ENCODE measurements around the gene FDX2. TPM values are rescaled to one million over a fixed set of nuclear protein-coding genes. Genes with fewer than 3 reads are reported as not detected.
"Not testable (repeated sequence)": the region's sequence is repeated elsewhere in the genome, so short reads cannot be mapped to it uniquely, and the experiment has no call there.

The FDX2 gene
- total and polyA plus RNA-seq, 2 donors (not counting 1 experiment from before 2014, with no cell fraction given), result 14.0 to 21.0 TPM

DNA sequence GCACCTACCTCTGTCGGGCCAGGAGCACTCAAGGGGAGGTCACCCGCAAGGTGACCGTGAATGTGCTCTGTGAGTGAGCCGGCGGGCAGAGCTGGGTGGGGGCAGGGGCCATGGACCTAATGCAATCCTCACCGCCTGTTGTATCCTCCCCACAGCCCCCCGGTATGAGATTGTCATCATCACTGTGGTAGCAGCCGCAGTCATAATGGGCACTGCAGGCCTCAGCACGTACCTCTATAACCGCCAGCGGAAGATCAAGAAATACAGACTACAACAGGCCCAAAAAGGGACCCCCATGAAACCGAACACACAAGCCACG, 30.9 kb downstream of the FDX2 start:
- Histone ChIP-seq H3K4me1 (ENCODE audit: control insufficient read depth, extremely low read depth, insufficient read depth, low read length) (peaks cover under 1% of the 10 kb centered on the region), H3K79me2 (ENCODE audit: control insufficient read depth, insufficient read depth, low read length) (no peaks in the 10 kb centered on the region), H3K27ac (ENCODE audit: insufficient read depth, low read length) (no peak overlapping the region), H3K4me3 (replicated peaks in 1 of 4; ENCODE audit: control extremely low read depth in 1 of 4, insufficient read depth in 1 of 4, low read depth in 3 of 4, low read length in 4 of 4) (no peak overlapping the region), H3K9me3 (ENCODE audit: control insufficient read depth, insufficient read depth, low read depth, low read length) (no peaks in the 10 kb centered on the region), H3K27me3 (ENCODE audit: control insufficient read depth, insufficient read depth, low read length) (peaks cover 7% of the 10 kb centered on the region), H3K4me2 (ENCODE audit: extremely low read depth, insufficient read depth, low read length) (no peak overlapping the region), H3K9ac (ENCODE audit: insufficient read depth, low read length) (no peak overlapping the region), H4K20me1 (ENCODE audit: control insufficient read depth, extremely low read depth, insufficient read depth, low read length) (no peaks in the 10 kb centered on the region), H2AFZ (ENCODE audit: low read length) (no peak overlapping the region), H3K36me3 (ENCODE audit: control insufficient read depth, insufficient read depth, low read length) (no peaks in the 10 kb centered on the region)
- DNase-seq (ENCODE audit: low read depth in 2 of 2), result no peak
- TF ChIP-seq, protein P1, sequence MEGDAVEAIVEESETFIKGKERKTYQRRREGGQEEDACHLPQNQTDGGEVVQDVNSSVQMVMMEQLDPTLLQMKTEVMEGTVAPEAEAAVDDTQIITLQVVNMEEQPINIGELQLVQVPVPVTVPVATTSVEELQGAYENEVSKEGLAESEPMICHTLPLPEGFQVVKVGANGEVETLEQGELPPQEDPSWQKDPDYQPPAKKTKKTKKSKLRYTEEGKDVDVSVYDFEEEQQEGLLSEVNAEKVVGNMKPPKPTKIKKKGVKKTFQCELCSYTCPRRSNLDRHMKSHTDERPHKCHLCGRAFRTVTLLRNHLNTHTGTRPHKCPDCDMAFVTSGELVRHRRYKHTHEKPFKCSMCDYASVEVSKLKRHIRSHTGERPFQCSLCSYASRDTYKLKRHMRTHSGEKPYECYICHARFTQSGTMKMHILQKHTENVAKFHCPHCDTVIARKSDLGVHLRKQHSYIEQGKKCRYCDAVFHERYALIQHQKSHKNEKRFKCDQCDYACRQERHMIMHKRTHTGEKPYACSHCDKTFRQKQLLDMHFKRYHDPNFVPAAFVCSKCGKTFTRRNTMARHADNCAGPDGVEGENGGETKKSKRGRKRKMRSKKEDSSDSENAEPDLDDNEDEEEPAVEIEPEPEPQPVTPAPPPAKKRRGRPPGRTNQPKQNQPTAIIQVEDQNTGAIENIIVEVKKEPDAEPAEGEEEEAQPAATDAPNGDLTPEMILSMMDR (conservative IDR thresholded peaks at IDR 0.05 in 1 of 2, IDR thresholded peaks at IDR 0.05 in 1 of 2; ENCODE audit: low read depth in 1 of 2, low read length in 2 of 2), result no peak
- TF ChIP-seq EZH2 (IDR thresholded peaks at IDR 0.05; ENCODE audit: low read length, missing control alignments), result no peak

DNA sequence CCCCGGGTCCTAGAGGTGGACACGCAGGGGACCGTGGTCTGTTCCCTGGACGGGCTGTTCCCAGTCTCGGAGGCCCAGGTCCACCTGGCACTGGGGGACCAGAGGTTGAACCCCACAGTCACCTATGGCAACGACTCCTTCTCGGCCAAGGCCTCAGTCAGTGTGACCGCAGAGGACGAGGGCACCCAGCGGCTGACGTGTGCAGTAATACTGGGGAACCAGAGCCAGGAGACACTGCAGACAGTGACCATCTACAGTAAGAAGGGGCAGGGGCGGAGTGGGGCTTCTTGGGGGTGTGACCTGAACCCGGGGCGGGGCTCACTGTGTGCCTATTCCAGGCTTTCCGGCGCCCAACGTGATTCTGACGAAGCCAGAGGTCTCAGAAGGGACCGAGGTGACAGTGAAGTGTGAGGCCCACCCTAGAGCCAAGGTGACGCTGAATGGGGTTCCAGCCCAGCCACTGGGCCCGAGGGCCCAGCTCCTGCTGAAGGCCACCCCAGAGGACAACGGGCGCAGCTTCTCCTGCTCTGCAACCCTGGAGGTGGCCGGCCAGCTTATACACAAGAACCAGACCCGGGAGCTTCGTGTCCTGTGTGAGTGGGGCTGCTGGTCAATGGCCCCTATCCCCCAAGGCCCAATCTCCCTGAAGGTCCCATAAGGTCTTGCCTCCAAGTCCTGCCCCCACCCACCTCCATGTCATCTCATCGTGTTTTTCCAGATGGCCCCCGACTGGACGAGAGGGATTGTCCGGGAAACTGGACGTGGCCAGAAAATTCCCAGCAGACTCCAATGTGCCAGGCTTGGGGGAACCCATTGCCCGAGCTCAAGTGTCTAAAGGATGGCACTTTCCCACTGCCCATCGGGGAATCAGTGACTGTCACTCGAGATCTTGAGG, 31.5 kb downstream of the FDX2 start:
- H3K9ac ChIP-seq (ENCODE audit: insufficient read depth, low read length), result no peak overlapping the region
- TF ChIP-seq EZH2 (IDR thresholded peaks at IDR 0.05; ENCODE audit: low read length, missing control alignments), result no peak
- TF ChIP-seq, protein P1 (conservative IDR thresholded peaks at IDR 0.05 in 1 of 2, IDR thresholded peaks at IDR 0.05 in 1 of 2; ENCODE audit: low read depth in 1 of 2, low read length in 2 of 2), result no peak
- no peaks in the 10 kb centered on the region for H3K79me2 ChIP-seq (ENCODE audit: control insufficient read depth, insufficient read depth, low read length)
- H4K20me1 ChIP-seq (ENCODE audit: control insufficient read depth, extremely low read depth, insufficient read depth, low read length), result no peaks in the 10 kb centered on the region
- no peak for DNase-seq (ENCODE audit: low read depth in 2 of 2)
- no peaks in the 10 kb centered on the region for H3K4me1 ChIP-seq (ENCODE audit: control insufficient read depth, extremely low read depth, insufficient read depth, low read length)
- no peak overlapping the region for H3K4me2 ChIP-seq (ENCODE audit: extremely low read depth, insufficient read depth, low read length)
- no peak overlapping the region for H2AFZ ChIP-seq (ENCODE audit: low read length)
- no peaks in the 10 kb centered on the region for H3K36me3 ChIP-seq (ENCODE audit: control insufficient read depth, insufficient read depth, low read length)
- no peak overlapping the region for H3K4me3 ChIP-seq (replicated peaks in 1 of 4; ENCODE audit: control extremely low read depth in 1 of 4, insufficient read depth in 1 of 4, low read depth in 3 of 4, low read length in 4 of 4)
- no peaks in the 10 kb centered on the region for H3K9me3 ChIP-seq (ENCODE audit: control insufficient read depth, insufficient read depth, low read depth, low read length)
- no peak overlapping the region for H3K27ac ChIP-seq (ENCODE audit: insufficient read depth, low read length)
- H3K27me3 ChIP-seq (ENCODE audit: control insufficient read depth, insufficient read depth, low read length), result peaks cover 5% of the 10 kb centered on the region

DNA sequence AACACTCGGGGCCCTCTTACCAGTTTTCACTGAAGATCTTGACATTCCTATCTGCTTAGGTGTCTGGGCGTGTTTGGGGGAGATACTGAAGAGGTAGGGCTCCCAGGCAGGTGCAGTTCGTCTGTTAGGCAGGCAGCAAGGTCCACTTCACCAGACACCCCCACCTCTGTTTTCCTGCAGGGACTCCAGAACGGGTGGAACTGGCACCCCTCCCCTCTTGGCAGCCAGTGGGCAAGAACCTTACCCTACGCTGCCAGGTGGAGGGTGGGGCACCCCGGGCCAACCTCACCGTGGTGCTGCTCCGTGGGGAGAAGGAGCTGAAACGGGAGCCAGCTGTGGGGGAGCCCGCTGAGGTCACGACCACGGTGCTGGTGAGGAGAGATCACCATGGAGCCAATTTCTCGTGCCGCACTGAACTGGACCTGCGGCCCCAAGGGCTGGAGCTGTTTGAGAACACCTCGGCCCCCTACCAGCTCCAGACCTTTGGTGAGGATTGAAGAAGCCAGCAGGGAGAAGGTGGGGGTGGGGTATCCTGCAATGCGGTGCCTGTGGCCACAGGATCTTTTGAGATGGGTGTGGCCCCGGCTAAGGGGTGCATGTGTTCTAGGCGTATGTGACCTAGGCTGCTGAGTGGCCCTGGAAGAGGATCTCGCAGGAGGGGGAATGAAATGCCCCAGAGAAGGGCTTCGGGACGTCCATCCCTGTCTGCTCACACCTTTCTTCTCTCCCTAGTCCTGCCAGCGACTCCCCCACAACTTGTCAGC, 32.3 kb downstream of the FDX2 start:
- no peaks in the 10 kb centered on the region for H3K79me2 ChIP-seq (ENCODE audit: control insufficient read depth, insufficient read depth, low read length)
- TF ChIP-seq, protein P1 (conservative IDR thresholded peaks at IDR 0.05 in 1 of 2, IDR thresholded peaks at IDR 0.05 in 1 of 2; ENCODE audit: low read depth in 1 of 2, low read length in 2 of 2), result no peak
- TF ChIP-seq EZH2 (IDR thresholded peaks at IDR 0.05; ENCODE audit: low read length, missing control alignments), result no peak
- H3K27me3 ChIP-seq (ENCODE audit: control insufficient read depth, insufficient read depth, low read length), result peaks cover 5% of the 10 kb centered on the region
- no peak overlapping the region for H3K4me3 ChIP-seq (replicated peaks in 1 of 4; ENCODE audit: control extremely low read depth in 1 of 4, insufficient read depth in 1 of 4, low read depth in 3 of 4, low read length in 4 of 4)
- H3K36me3 ChIP-seq (ENCODE audit: control insufficient read depth, insufficient read depth, low read length), result no peaks in the 10 kb centered on the region
- no peak overlapping the region for H3K4me2 ChIP-seq (ENCODE audit: extremely low read depth, insufficient read depth, low read length)
- H2AFZ ChIP-seq (ENCODE audit: low read length), result no peak overlapping the region
- no peaks in the 10 kb centered on the region for H3K9me3 ChIP-seq (ENCODE audit: control insufficient read depth, insufficient read depth, low read depth, low read length)
- H4K20me1 ChIP-seq (ENCODE audit: control insufficient read depth, extremely low read depth, insufficient read depth, low read length), result no peaks in the 10 kb centered on the region
- H3K9ac ChIP-seq (ENCODE audit: insufficient read depth, low read length), result no peak overlapping the region
- no peak for DNase-seq (ENCODE audit: low read depth in 2 of 2)
- no peaks in the 10 kb centered on the region for H3K4me1 ChIP-seq (ENCODE audit: control insufficient read depth, extremely low read depth, insufficient read depth, low read length)
- no peak overlapping the region for H3K27ac ChIP-seq (ENCODE audit: insufficient read depth, low read length)

DNA sequence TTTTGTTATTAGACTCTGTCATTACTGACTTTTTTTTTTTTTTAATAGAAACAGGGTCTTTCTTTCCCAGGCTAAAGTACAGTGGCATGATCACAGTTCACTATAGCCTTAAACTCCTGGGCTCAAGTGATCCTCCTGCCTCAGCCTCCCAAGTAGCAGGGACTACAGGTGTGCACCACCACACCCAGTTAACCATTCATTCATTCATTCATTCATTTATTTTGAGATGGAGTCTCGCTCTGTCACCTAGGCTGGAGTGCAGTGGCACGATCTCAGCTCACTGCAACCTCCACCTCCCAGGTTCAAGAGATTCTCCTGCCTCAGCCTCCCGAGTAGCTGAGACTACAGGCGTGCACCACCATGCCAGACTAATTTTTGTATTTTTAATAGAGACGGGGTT, 33.8 kb downstream of the FDX2 start:
- not testable (repeated sequence) for H3K79me2 ChIP-seq (ENCODE audit: control insufficient read depth, insufficient read depth, low read length); H3K27me3 ChIP-seq (ENCODE audit: control insufficient read depth, insufficient read depth, low read length); H3K4me2 ChIP-seq (ENCODE audit: extremely low read depth, insufficient read depth, low read length); H3K4me1 ChIP-seq (ENCODE audit: control insufficient read depth, extremely low read depth, insufficient read depth, low read length); DNase-seq (ENCODE audit: low read depth in 2 of 2); H3K36me3 ChIP-seq (ENCODE audit: control insufficient read depth, insufficient read depth, low read length); H3K27ac ChIP-seq (ENCODE audit: insufficient read depth, low read length); H3K9ac ChIP-seq (ENCODE audit: insufficient read depth, low read length); H3K9me3 ChIP-seq (ENCODE audit: control insufficient read depth, insufficient read depth, low read depth, low read length); H2AFZ ChIP-seq (ENCODE audit: low read length); H3K4me3 ChIP-seq (replicated peaks in 1 of 4; ENCODE audit: control extremely low read depth in 1 of 4, insufficient read depth in 1 of 4, low read depth in 3 of 4, low read length in 4 of 4); H4K20me1 ChIP-seq (ENCODE audit: control insufficient read depth, extremely low read depth, insufficient read depth, low read length)
